ENCODE measurements around the gene TMEM116.

Gene TMEM116

DNA sequence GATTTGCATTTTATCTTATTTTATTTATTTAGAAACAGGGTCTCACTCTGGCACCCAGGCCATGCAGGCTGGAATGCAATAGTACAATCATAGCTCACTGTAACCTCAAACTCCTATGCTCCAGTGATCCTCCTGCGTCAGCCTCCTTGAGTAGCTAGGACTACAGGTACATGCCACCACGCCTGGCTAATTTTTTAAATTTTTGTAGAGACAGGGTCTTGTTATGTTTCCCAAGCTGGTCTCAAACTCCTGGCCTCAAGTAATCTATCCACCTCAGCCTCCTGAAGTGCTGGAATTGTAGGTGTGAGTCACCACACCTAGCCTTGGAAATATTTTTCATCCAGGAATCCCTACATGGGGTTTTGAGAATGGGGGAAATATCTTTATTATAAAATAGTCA, 86.3 kb downstream of the TMEM116 start:
- 0 out of 2 replicates have a peak, but pooled peaks cover 4% of the 10 kb centered on the region for H3K4me1 ChIP-seq
- no peak overlapping the region for H3K4me2 ChIP-seq
- no peak overlapping the region for H3K4me3 ChIP-seq
- no peaks in the 10 kb centered on the region for H3K36me3 ChIP-seq
- no peak overlapping the region for H3K9ac ChIP-seq
- TF ChIP-seq Cebpa-rat (IDR thresholded peaks at IDR 0.05), result no peak
- no peaks in the 10 kb centered on the region for H3K9me3 ChIP-seq
- H3K27ac ChIP-seq, result no peak overlapping the region
- no peaks in the 10 kb centered on the region for H4K20me1 ChIP-seq
- H3K27me3 ChIP-seq, result no peaks in the 10 kb centered on the region

DNA sequence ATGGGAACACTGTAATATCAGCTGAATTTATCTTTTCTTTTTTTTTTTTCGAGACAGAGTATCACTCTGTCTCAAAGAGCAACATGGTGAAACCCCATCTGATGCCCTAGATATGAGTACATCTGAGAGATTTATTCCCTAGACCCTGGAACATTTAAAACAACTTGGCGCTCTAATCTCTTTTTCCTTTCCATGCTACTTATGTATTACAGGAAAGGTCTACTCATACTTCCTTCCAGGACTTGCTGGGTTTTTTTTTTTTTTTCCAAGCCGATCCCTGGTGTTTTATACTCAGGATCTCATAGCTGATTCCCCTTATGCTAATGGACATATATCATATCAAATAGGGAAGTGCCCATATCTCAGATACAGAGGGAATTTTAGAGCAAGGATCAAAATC, 87.8 kb downstream of the TMEM116 start:
- no peaks in the 10 kb centered on the region for H3K36me3 ChIP-seq
- no peak for TF ChIP-seq Cebpa-rat (IDR thresholded peaks at IDR 0.05)
- no peaks in the 10 kb centered on the region for H3K9me3 ChIP-seq
- H3K4me3 ChIP-seq, result no peak overlapping the region
- H3K9ac ChIP-seq, result no peak overlapping the region
- no peak overlapping the region for H3K27ac ChIP-seq
- no peak overlapping the region for H3K4me2 ChIP-seq
- 0 out of 2 replicates have a peak, but pooled peaks cover 4% of the 10 kb centered on the region for H3K4me1 ChIP-seq
- H3K27me3 ChIP-seq, result no peaks in the 10 kb centered on the region
- no peaks in the 10 kb centered on the region for H4K20me1 ChIP-seq

DNA sequence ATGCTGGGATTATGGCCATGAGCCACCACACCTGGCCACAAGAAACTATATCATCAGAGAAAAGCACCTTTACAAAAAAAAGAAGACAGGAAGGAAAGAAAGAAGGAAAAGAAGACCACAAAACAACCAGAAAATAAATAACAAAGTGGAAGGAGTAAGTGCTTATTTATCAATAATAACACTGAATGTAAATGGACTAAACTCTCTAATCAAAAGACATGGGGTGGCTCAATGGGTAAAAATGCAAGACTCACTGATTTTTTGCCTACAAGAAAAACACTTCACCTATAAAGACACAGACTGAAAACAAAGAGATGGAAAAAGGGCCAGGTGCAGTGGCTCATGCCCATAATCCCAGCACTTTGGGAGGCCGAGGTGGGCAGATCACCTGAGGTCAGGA, 105.2 kb downstream of the TMEM116 start:
- Histone ChIP-seq H3K4me2 (no peak overlapping the region), H3K27ac (no peak overlapping the region), H3K36me3 (peaks cover 51% of the 10 kb centered on the region), H3K9me3 (peaks cover 57% of the 10 kb centered on the region), H3K9ac (no peak overlapping the region), H4K20me1 (no peaks in the 10 kb centered on the region), H3K4me3 (no peak overlapping the region), H3K27me3 (no peaks in the 10 kb centered on the region), H3K4me1 (0 out of 2 replicates have a peak, but pooled peaks cover 9% of the 10 kb centered on the region)
- no peak for TF ChIP-seq Cebpa-rat (IDR thresholded peaks at IDR 0.05)

DNA sequence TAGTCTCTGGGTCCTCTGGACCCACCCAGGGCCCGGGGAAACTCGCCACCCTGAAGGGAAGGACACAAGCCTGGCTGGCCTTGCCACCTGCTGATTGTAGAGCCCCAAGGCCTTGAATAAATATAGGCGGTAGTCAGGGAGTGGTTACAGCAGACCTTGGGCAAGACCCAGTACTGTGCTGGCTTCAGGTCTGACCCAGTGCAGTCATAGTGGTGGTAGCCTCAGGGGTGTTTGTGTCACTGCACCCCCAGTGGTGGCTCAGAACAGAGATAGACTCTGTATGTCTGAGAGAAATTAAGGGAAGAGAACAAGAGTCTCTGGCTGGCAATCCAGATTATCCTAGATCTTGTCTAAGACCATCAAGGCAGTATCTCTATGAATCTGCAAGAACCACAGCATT, 107.5 kb downstream of the TMEM116 start:
- Histone ChIP-seq H3K9ac (no peak overlapping the region), H4K20me1 (no peaks in the 10 kb centered on the region), H3K4me2 (no peak overlapping the region), H3K9me3 (peaks cover 57% of the 10 kb centered on the region), H3K4me1 (peaks cover 7% of the 10 kb centered on the region), H3K27ac (no peak overlapping the region), H3K27me3 (no peaks in the 10 kb centered on the region), H3K4me3 (no peak overlapping the region), H3K36me3 (peaks cover 70% of the 10 kb centered on the region)
- no peak for TF ChIP-seq Cebpa-rat (IDR thresholded peaks at IDR 0.05)

DNA sequence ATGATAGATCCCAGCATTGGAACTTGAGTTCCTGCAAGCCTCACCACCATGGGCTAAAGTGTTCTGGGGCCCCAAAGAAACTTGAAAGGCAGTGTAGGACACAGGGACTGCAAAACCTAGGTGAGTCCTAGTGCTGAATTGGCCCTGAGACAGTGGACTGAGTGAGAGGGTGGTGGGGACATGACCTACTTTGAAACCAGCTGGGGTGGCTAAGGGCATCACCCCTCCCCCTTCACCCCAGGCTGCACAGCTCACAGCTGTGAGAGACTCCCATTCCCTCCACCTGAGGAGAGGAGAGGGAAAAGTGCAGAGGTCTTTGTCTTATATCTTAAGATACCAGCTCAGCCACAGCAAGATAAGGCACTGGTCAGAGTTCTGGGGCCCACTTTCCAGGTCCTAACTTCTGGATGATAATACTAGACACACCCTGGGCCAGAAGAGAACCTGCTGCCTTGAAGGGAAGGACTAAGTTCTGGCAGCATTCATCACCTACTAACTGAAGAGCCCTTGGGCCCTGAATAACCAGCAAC, 108.5 kb downstream of the TMEM116 start:
- Histone ChIP-seq H3K36me3 (peaks cover 80% of the 10 kb centered on the region), H3K27me3 (no peaks in the 10 kb centered on the region), H3K4me3 (no peak overlapping the region), H3K4me2 (no peak overlapping the region), H3K27ac (no peak overlapping the region), H3K9me3 (peaks cover 51% of the 10 kb centered on the region), H3K9ac (no peak overlapping the region), H3K4me1 (peaks cover 17% of the 10 kb centered on the region), H4K20me1 (no peaks in the 10 kb centered on the region)
- no peak for TF ChIP-seq Cebpa-rat (IDR thresholded peaks at IDR 0.05)

DNA sequence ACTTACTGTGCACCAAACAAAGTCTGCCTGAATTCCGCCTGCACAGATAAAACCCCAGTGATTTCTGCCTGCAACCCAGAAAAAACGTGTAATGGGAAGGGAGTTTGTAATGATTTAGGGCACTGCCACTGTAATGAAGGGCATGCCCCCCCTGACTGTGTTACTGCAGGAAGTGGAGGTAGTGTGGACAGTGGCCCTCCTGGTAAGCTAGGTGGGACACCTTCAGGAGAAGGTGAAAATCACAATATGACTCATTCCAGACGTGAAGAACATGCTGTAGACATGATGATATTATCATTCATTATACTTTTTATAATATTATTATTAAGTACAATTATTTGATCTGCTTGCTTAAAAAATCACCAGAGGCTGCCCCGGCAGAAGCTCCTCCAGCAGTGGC, 111.8 kb downstream of the TMEM116 start:
- Histone ChIP-seq H3K27ac (no peak overlapping the region), H3K9me3 (peaks cover 22% of the 10 kb centered on the region), H3K4me1 (peaks cover 22% of the 10 kb centered on the region), H3K36me3 (peaks cover 87% of the 10 kb centered on the region), H3K4me2 (no peak overlapping the region), H4K20me1 (no peaks in the 10 kb centered on the region), H3K27me3 (no peaks in the 10 kb centered on the region), H3K4me3 (no peak overlapping the region), H3K9ac (no peak overlapping the region)
- no peak for TF ChIP-seq Cebpa-rat (IDR thresholded peaks at IDR 0.05)

DNA sequence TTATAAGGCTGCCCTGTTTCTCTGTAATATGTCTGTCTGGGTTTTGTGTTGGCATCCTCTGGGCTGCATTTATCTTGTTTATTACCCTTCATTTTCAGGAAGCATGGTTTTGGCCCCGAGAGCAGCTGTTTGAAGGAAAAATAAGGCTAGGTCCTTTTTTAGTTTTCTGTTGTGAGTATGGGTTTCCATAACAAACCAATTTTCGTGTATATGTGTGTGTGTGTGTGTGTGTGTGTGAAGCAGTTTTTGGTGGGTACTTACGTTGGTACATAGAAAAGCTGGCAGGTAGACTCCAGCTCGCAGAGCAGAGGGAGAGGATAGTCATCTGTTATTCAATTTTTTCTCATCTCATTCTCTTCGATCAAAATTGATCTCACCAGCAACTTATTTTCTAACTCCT, 118.4 kb downstream of the TMEM116 start:
- H3K27ac ChIP-seq, result no peak overlapping the region
- peaks cover 9% of the 10 kb centered on the region for H3K4me1 ChIP-seq
- no peak overlapping the region for H3K4me3 ChIP-seq
- H3K4me2 ChIP-seq, result no peak overlapping the region
- no peak for TF ChIP-seq Cebpa-rat (IDR thresholded peaks at IDR 0.05)
- H3K27me3 ChIP-seq, result no peaks in the 10 kb centered on the region
- no peak overlapping the region for H3K9ac ChIP-seq
- H3K36me3 ChIP-seq, result peaks cover 90% of the 10 kb centered on the region
- H4K20me1 ChIP-seq, result peaks cover 21% of the 10 kb centered on the region; the same call in 1 of the 2 replicates
- H3K9me3 ChIP-seq, result no peaks in the 10 kb centered on the region

DNA sequence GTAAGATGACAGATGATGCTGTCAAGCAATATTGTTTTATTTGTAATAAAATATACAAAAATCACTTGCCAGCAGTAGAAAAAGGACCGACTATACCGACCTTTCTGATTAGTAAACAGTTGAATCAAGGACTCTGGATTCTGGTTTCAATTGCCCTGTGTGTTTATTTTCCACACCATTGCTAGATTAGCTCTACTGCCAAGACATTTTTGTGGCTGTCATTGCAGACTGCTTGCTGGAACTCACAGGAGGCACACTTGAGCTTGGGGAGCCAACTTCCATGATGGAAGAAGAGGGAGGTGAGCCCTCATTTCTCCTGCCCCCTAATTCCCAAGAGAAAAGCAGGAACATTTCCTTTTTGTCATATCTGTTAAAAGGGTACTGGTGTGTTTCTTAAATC, 119.7 kb downstream of the TMEM116 start:
- Histone ChIP-seq H3K4me1 (no peaks in the 10 kb centered on the region), H3K36me3 (peaks cover 93% of the 10 kb centered on the region), H4K20me1 (peaks cover 21% of the 10 kb centered on the region; the same call in 1 of the 2 replicates), H3K27me3 (no peaks in the 10 kb centered on the region), H3K4me2 (no peak overlapping the region), H3K4me3 (no peak overlapping the region), H3K9ac (no peak overlapping the region), H3K27ac (no peak overlapping the region), H3K9me3 (no peaks in the 10 kb centered on the region)
- TF ChIP-seq Cebpa-rat (IDR thresholded peaks at IDR 0.05), result no peak

DNA sequence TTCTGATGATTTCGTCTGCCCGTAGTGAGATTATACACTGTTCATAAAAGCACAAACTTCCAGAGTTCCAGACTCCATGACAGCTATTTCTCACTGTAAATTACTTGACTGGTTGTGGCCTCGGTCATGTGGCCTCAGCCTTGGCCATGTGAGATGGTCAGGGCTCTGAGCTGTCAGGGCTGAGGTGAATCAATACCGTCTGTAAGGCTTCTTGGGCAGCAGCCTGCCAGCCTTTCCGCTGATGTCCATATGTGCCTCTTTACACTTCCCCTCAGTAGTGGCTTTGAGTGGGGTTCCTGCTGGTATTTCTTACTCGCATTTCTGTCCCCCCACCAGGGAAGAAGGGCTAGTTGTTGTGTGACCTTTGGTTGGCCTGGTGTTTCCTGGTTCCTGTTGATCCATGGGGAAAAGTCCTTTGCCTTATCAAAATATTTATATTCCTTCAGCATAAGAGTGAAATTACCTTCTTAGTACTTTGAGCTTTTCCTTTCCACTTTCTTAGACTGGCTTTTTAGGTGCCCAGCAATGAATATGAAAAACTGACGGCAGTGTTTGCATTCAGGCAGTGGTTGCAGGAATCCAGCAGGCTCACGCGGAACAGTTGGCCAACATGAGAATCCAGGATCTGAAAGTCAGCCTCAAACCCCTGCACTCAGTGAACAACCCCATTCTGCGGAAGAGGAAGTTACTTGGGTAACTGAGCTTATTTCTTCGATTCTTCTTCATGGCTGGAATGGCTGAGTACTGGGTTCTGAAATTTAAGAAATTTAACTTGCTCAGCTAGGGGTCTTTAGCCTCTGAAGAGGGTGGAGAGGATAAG, 124.8 kb downstream of the TMEM116 start:
- Histone ChIP-seq H3K27ac (no peak overlapping the region), H3K9ac (no peak overlapping the region), H3K27me3 (no peaks in the 10 kb centered on the region), H3K4me3 (no peak overlapping the region), H3K9me3 (no peaks in the 10 kb centered on the region), H3K4me2 (no peak overlapping the region), H3K4me1 (peaks cover 10% of the 10 kb centered on the region), H4K20me1 (peaks cover 35% of the 10 kb centered on the region), H3K36me3 (peaks cover 99% of the 10 kb centered on the region)
- TF ChIP-seq Cebpa-rat (IDR thresholded peaks at IDR 0.05), result no peak

Data from BLaER1 (cell line).